K562 treated with DMSO at 1 percent for 4 hours (cell line): ENCODE data around the gene ARRDC2. TPM values are rescaled to one million over a fixed set of nuclear protein-coding genes. Genes with fewer than 3 reads are reported as not detected.

Source experiments
- total RNA-seq: library from RNA; unstranded; fragments of 300-600 nt; gene quantifications from 2 replicates; pipeline ENCODE4 v1.2.3, GENCODE V29; 2022; ENCODE audit not compliant: insufficient read depth

The ARRDC2 gene
- total RNA-seq, result 27.4 and 31.6 TPM in 2 replicates

DNA sequence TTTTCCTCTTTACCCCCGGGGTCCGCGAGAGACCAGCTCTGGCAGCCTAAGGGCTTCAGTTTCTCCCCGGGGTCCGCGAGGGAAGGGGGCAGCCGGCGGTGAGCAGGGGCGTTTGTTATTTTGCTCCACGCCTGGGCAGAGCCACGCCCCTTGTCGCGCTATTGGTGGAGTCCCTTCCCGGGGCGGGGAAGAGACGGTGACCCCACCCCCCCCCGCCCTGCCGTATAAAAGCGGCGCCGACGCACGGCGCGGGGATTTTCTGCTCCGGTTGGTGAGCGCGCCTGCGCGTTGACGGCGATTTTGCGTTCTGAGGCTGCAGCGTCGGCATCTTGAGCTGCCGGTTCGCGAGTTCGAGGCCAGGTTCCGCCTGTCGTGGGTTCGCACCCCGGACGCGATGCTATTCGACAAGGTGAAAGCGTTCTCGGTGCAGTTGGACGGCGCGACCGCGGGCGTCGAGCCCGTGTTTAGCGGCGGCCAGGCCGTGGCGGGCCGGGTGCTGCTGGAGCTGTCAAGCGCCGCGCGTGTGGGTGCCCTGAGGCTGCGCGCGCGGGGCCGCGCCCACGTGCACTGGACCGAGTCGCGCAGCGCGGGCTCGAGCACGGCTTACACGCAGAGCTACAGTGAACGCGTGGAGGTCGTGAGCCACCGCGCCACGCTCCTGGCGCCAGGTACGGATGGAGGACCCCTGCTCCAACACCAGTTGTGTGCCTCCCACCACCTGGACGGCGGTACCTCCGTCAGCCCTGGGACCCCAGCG is at the start of gene ARRDC2:
Gene ARRDC2 (plus strand): TSS at position 254 of the 757 bp plus-strand sequence. CDS start 141 bp downstream, at position 395.

DNA sequence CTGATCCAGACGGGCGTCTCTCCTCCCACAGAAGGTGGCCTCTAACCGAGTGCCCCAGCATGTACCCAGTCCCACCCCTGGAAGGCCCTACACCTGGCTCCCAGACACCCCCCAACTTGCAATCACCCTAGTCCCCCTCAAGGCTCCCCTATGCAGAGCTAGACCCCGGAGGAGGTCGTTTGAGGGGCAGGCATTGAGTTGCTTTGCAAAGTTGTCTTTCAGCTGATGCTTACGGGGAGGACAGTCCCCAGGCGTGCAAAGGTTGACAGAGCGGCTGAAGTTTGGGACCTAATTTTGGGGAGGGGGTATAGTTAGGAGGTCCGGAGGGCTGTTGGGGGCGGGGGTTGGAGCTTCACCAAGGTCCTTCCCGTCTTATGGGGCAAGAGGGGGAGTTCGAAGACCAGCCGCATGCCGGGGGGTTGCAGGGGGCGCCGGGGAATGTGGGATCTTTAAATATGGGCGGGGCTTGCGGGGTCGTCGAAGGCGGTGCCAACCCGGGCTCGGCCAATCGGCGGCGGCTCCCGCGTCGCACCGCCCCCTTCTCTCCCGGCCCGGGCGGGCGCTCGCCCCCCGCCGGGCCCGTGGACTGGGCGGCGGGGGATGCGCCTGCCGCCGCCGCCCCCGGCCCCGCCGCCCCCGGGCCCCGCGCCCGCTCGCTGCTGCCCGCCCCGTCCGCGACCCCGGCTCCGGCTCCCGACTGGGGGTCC is 41.3 kb upstream of the ARRDC2 start, which contains the start of gene KCNN1:
Gene KCNN1 (plus strand): TSS at position 558 of the 707 bp plus-strand sequence. CDS start 6,782 bp downstream, outside the sequence.

Other genes with a start within 250 kb of the ARRDC2 start
- not detected in 2 replicates for gene B3GNT3, start 213.0 kb upstream of the ARRDC2 start, total RNA-seq
- gene INSL3, start 186.7 kb upstream of the ARRDC2 start, total RNA-seq, result not detected in 2 replicates
- not detected in 2 replicates for gene JAK3, start 160.2 kb upstream of the ARRDC2 start, total RNA-seq
- 7,984 and 8,621 TPM in 2 replicates for gene RPL18A, start 148.3 kb upstream of the ARRDC2 start, total RNA-seq
- 0.16 TPM in 1 of 2 replicates, not detected in the other for gene SLC5A5, start 136.2 kb upstream of the ARRDC2 start, total RNA-seq
- 116 TPM in 2 replicates for gene CCDC124, start 75.2 kb upstream of the ARRDC2 start, total RNA-seq
- gene KCNN1, start 41.1 kb upstream of the ARRDC2 start, total RNA-seq, result 10.3 and 19.9 TPM in 2 replicates
- not detected in 2 replicates for gene IL12RB1, start 78.8 kb downstream of the ARRDC2 start, total RNA-seq
- 10.6 and 11.1 TPM in 2 replicates for gene MAST3, start 89.6 kb downstream of the ARRDC2 start, total RNA-seq
- gene PIK3R2, start 145.0 kb downstream of the ARRDC2 start, total RNA-seq, result 10.9 and 18.2 TPM in 2 replicates
- gene IFI30, start 165.6 kb downstream of the ARRDC2 start, total RNA-seq, result 69.5 and 75.7 TPM in 2 replicates
- 49.2 and 61.0 TPM in 2 replicates for gene MPV17L2, start 185.0 kb downstream of the ARRDC2 start, total RNA-seq
- 1.5 and 4.9 TPM in 2 replicates for gene RAB3A, start 195.9 kb downstream of the ARRDC2 start, total RNA-seq
- gene PDE4C, start 218.3 kb downstream of the ARRDC2 start, total RNA-seq, result not detected in 2 replicates